ELF-1 (cell line): ENCODE results near the gene KIF16B.
"Not testable (repeated sequence)": the region's sequence is repeated elsewhere in the genome, so short reads cannot be mapped to it uniquely, and the experiment has no call there.

Experiments
- DNase-seq: peaks from one replicate; pipeline ENCODE4 v3.0.0-alpha.2; 2016; ENCODE audit warnings: low read depth, low spot score

KIF16B gene

DNA sequence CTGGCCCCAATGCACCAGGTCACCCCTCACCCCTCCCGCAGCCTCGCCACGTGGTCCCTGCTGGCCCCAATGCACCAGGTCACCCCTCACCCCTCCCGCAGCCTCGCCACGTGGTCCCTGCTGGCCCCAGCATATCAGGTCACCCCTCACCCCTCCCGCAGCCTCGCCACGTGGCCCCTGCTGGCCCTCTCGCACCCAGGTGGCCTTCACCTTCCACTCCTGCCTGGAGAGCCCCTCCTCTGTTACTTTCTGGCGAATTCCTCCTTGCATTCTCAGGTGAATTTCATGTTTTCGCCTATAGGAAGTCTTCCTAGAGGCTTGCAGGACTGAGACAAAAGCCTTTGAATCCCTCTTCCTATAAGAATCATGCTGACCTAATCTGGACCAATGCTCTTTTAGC is 313.1 kb downstream of the KIF16B start:
- not testable (repeated sequence) for DNase-seq

DNA sequence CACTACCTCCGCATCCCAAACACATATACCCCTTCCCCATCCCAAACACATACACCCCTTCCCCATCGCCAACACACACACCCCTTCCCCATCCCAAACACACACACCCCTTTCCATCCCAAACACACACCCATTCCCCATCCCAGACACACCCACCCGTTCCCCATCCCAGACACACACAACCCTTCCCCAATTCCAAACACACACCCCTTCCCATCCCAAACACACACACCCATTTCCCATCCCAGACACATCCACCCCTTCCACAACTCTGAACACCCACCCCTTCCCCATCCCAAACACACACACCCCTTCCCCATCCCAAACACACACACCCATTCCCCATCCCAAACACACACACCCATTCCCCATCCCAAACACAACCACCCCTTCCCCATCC is 314.5 kb downstream of the KIF16B start:
- DNase-seq: no peak

DNA sequence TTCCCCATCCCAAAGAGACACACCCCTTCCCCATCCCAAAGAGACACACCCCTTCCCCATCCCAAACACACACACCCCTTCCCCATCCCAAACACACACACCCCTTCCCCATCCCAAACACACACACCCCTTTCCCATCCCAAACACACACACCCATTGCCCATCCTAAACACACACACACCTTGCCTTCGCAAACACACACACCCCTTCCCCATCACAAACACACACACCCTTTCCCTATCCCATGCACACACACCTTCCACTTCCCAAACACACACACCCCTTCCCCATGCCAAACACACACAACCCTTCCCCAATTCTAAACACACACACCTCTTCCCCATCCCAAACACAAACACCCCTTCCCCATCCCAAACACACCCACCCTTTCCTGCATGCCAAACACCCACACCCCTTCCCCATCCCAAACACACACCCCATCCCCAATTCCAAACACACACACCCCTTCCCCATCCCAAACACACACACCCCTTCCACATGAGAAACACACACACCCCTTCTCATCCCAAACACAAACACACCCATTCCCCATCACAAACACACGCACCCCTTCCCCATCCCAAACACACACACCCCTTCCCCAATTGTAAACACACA is 315.3 kb downstream of the KIF16B start:
- DNase-seq: no peak

DNA sequence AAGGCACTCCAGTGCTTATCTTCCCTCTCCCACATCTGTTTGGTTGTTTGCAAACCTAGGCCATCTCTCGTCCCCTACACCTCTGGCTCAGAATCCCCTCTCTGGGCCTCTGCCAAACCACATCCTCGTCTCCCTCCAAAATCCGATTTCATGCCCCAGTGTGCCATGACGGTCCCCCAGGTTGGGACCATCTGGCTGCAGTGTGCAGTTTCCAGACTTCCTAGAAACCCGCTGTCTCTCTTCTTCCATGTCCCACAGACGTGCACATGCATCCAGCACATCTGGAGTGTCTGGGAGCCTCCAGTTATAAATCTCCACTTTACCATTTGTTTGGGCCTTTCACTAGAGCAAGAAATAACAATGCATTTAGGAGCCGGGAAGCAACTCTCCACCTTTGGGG is 316.2 kb downstream of the KIF16B start:
- no peak for DNase-seq

DNA sequence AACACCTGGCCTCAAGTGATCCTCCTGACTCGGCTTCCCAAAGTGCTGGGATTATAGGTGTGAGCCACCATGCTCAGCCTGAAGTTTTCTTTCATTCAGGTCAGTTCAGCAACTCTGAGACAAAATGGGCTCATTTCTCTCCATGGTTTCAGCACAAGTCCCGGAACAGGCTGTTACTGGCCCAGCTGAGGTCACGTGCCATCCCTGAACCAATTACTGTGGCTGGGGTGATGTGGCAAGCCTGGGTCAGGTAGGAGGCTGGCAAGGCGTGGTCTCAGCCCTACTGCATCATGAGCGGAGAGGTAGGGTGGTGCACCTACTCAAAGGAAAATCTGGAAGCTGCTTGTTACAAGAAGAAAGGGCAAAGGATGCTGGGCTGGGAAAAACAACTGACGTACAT is 326.4 kb downstream of the KIF16B start:
- no peak for DNase-seq

DNA sequence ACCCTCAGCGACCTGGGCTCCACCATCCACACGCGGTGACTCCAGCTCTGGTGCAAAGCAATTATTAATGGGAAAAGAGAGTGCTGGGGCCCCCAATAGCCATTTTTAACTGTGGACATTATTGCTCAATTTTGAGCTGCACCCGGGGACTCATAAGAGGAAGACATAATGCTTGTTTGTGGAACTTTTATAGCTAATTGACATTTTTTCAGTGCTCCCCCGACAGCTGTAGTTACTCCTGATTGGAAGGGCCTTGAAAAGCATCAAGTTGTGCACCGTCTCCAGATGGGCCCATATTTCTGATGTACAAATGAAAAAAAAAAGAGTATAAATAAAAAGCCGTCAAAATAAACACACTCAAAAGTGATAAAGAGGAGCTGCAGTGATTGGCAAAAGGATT is 327.0 kb downstream of the KIF16B start:
- DNase-seq: no peak

DNA sequence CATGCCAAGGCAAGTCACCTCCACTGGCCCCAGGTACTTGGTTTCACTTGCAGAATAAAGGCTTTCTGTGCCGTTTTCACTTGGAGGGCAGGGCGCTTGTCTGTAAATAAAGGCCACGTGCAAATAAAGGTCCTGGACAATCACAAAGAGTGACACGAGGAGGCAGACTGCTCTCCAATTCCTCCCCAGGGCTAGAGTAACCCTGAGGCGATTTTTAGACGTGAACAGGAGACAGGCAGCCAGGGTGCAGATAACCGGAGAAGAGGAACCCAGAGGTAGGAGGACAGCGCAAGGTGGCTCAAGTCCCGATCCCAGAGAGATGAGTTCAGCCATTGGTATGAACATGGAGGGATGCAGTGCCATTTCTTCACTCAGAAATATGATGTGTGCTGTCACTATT is 327.4 kb downstream of the KIF16B start:
- peak; percentile 57 for DNase-seq

DNA sequence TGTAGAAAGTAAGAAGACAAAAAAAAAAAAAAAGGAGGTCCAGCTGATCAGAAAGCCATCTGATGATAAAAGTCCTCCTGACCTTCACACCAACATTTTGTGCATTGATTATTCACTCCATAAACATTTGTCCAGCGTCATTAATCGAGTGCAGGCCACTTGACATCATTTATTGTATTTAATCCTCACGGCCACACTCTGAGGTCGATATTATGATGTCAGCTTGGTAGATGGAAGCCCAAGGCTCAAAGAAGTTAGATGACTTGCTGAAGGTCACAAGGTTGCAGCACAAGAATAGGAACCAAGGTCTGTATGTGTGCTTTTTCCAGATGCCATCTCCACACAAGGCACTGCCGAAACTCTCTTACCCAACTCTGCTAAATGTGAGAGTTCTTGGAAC is 328.4 kb downstream of the KIF16B start:
- DNase-seq: no peak

DNA sequence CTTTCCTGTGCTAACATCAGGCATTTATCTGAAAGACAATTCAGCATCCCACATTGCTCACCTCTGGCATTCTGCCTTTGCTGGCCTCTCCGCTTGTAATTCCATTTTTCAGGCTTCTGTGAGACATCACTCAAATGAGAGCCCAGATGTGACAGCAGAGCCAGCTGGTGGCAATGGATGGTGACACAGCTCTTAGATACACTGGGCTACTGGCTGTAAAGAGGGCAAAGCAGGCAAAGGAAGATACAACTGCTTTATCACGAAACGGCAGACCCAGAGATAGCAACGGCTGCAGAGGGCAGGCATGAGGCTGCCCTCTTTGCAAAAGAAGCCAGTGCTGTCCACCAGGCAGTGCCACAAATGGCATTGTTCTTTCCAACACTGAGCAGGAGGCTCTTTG is 329.8 kb downstream of the KIF16B start:
- no peak for DNase-seq

DNA sequence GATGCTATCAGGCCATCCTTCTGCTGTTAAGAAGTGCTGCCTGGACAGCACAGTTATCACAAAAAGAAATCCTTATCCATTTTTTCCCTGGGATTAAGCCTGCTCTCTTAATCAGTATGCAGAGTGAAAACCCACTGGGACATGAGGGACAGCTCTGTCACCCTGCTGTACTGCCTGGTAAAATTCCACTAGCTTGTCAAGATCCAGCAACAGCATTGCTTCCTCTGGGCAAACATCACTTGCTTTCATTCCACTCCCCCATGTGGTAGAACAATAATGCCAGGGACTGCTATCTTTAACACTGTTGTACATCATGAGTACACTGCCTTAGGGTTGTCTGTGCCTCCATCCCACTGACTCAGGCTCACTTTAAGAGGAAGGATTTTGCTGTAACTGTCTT is 331.3 kb downstream of the KIF16B start:
- DNase-seq: no peak

DNA sequence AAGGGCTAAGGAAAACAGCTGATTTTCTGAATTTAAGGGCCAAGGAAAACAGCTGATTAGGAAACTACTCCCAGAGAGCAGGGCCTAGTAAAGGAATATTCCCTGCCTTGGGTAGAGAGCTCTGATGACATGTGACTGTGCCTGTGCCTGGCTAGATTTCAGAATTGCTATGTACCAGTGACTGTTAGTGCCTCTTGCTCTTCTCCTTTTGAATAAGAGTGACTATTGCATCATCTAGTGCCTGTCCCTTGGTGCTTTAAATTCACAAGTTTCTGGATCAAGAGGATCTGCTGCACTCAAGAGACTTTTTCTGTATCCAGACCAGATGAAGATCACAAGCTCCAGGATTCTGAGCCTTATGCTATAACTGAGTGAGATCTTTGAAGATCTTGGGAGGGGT is 332.9 kb downstream of the KIF16B start:
- no peak for DNase-seq

DNA sequence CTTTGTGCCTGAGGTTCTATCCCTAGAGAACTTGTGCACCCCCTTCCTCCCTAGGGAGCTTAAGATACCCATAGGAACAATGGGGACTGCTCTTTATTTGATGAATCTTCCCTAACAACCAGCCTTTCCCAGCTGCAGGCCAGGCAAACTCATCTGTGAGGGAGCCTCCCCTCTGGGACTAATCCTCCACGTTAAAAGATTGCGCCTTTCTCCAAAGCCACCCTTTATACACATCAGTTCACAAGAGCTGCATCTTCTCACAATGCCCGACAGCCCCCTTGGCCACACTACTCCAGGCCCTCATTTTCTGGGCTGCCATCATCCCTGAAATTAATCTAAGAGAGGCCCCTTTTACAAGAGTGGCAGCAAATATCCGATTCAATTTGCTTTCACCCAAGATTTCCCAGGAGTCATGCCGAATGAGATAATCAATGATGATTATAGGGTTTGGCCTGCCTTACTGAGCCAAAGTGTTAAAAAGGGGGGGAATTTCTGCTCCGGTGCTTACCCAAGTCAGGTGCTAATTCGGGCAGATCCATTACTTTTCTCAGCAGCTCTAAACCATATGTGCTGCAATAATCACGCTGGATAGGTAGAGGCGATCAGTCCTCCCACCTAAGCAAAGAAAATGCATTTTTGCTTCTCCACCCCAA is 336.5 kb downstream of the KIF16B start:
- DNase-seq: no peak

DNA sequence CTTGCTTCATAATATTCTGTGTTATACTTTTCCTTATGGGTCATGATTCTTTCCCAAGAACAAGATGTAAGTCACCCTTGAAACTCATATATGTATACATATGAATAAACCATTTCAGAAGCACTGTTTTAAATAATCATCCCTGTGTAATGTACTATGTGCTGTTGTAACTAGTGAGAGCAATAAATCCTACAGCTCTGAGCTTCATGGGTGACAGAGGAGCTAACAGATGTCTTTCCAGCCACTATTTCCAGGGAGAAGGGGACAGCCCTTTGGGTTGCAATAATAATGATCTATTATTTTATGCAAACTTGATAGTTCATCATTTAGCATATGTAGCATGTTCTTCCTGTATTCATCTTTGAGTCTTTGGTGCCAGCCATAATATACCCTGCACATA is 342.8 kb downstream of the KIF16B start:
- no peak for DNase-seq

DNA sequence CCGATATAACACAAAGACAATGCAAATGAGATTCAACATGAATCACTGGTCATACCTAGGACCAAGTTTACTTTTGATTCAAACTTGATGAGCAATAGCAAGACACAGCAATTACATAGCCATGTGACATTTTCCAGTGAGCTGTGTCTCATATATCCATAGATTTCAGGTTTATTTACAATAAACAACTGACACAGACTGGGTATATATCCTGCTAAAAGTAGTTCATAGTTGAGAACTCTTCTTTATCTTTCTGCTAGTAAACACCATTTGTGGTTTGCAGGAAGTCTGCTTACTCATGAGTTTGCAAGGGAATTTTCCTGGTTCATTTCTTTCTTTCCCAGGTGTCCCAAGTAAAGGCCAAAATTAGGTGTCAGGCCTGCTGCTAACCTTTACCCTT is 343.4 kb downstream of the KIF16B start:
- DNase-seq: no peak

DNA sequence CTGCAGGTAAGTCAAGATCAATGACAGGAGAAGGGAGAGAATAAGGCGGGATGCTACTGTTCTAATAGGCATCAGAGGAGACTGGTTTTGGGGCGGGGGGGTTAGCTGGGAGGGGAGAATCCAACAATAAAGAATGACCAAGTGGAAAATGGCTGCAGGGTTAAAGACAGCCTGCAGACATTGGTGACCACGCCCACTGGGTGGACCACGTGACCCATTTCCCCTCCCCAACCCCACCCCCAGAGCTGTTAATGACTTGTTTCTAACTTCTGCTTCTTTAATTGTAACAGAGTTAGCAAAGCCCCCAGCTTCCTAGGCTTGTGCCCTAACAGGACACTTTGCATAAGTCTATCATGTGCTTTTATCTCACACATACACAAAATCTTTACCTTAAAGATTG is 344.5 kb downstream of the KIF16B start:
- DNase-seq: no peak

DNA sequence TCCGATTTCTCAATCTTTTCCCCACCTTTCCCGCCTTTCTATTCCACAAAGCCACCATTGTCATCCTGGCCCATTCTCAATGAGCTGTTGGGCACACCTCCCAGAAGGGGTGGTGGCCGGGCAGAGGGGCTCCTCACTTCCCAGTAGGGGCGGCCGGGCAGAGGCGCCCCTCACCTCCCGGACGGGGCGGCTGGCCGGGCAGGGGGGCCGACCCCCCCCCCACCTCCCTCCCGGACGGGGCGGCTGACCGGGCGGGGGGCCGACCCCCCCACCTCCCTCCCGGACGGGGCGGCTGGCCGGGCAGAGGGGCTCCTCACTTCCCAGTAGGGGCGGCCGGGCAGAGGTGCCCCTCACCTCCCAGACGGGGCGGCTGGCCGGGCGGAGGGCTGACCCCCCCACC is 346.3 kb downstream of the KIF16B start:
- not testable (repeated sequence) for DNase-seq

DNA sequence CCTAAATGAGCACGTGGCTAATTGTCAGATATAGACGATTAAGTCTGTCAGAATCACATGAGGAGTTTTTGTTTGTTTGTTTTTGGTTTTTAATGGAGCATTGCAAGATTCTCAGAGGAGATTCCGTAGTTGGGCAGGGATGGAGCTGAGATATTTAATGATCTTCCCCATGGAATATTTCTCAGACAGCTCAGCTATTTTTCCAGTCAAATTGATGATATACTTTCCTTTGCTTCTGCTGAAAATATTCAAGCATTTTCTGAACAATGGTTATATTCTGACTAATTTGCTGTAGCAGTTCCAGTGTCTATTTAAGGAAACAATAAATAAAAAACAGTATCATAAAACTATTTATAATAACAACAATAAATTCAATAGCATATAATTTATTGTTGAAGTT is 348.4 kb downstream of the KIF16B start:
- DNase-seq: no peak

DNA sequence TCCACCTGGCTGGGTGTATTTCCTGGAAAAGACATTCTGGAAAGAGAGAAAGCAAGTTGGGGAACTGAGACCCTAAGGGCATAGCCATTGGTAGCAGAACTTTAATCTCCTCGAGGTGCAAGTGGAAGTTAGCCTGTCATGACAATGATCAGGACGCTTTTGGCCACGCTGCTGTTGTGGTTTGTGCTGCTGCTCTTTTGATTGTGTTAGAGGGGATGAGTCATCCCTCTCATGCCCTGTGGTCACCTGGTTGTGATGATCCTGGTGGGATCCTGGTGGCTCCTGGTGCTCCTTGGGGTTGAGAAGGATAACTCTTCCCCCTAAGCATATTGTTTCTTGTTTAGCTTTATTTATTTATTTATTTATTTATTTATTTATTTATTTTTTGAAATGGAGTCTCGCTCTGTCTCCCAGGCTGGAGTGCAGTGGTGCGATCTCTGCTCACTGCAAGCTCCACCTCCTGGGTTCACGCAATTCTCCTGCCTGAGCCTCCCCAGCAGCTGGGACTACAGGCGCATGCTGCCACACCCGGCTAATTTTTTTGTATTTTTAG is 350.3 kb downstream of the KIF16B start:
- no peak for DNase-seq
